Neural progenitor cell (in vitro differentiated cells): ENCODE results near the gene FBP1.

Experiments
- CTCF ChIP-seq: fragments of 200-600 bp; sonication (generic); IDR thresholded peaks from 2 replicates; pipeline ENCODE4 v1.5.1; 2017; ENCODE audit warnings: antibody characterized with exemption, mild to moderate bottlenecking
- EZH2 ChIP-seq: fragments of 200-600 bp; sonication (generic); IDR thresholded peaks from 2 replicates; pipeline ENCODE4 v1.6.1; 2017; ENCODE audit warnings: antibody characterized with exemption, mild to moderate bottlenecking, moderate library complexity
- EZH2phosphoT487 ChIP-seq: fragments of 200-600 bp; sonication (generic); IDR thresholded peaks from 2 replicates; pipeline ENCODE4 v1.6.1; 2017; ENCODE audit warnings: antibody characterized with exemption

- no peak for TF ChIP-seq CTCF
- no peak for TF ChIP-seq EZH2phosphoT487
- TF ChIP-seq EZH2: no peak
These were observed 63.2 kb downstream of the FBP1 start for GRCh38 chr9:94576131-94576530.
